ENCODE data around the gene RPS4Y1.

DNA sequence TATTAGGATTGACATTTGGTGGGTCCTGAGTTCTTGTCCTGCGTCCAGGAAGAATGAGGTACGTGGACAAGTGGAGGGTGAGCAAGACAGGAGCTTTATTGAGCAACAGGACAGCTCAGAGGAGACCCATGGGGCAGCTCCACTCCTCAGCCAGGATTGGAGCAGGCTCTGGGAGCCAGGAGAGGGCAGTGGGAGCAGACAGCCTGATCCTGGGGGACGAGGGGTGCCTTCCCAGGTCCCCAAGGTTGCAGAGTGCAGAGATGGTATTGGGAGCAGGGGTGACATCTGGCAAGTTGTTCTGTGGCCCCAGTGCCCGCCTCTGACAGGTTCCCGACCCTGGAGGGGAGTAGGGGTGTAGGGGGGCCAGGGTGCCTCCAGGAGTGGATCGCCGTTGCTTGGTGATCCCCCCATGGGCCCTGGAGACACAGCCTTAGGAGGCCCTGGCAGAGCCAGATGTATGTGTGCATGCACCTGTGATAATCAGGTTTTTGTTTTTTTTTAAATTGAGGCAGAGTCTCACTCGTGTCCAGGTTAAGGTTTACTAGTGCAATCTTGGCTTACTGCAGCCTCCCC, 26.7 kb downstream of the RPS4Y1 start:
- TF ChIP-seq, protein P1, sequence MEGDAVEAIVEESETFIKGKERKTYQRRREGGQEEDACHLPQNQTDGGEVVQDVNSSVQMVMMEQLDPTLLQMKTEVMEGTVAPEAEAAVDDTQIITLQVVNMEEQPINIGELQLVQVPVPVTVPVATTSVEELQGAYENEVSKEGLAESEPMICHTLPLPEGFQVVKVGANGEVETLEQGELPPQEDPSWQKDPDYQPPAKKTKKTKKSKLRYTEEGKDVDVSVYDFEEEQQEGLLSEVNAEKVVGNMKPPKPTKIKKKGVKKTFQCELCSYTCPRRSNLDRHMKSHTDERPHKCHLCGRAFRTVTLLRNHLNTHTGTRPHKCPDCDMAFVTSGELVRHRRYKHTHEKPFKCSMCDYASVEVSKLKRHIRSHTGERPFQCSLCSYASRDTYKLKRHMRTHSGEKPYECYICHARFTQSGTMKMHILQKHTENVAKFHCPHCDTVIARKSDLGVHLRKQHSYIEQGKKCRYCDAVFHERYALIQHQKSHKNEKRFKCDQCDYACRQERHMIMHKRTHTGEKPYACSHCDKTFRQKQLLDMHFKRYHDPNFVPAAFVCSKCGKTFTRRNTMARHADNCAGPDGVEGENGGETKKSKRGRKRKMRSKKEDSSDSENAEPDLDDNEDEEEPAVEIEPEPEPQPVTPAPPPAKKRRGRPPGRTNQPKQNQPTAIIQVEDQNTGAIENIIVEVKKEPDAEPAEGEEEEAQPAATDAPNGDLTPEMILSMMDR (IDR thresholded peaks at IDR 0.05) = no peak
- TF ChIP-seq POLR2A (IDR thresholded peaks at IDR 0.05) = no peak
